Ovary (tissue), 9 donors: ENCODE data around the gene SGPL1. TPM values are rescaled to one million over a fixed set of nuclear protein-coding genes. Genes with fewer than 3 reads are reported as not detected.

Experiments used
- DNase-seq, 5 donors: peaks; one replicate each; pipeline ENCODE4 v3.0.0-alpha.2; 2019 to 2020
- H3K27ac ChIP-seq, 2 donors: fragments of 200-600 bp; one replicate each; pipeline versions ENCODE4 v1.5.1 to v1.8.0; 2019 to 2022
- H3K27me3 ChIP-seq: fragments of 200-600 bp; one replicate; pipeline ENCODE4 v1.8.0; 2022
- H3K36me3 ChIP-seq: fragments of 200-600 bp; sonication (generic); one replicate; pipeline ENCODE4 v1.5.1; 2019
- H3K4me1 ChIP-seq: one replicate; pipeline ENCODE4 v1.8.1; 2013; ENCODE audit warnings: mild to moderate bottlenecking, moderate library complexity; ENCODE audit not compliant: insufficient read depth
- H3K4me3 ChIP-seq: fragments of 200-600 bp; sonication (generic); one replicate; pipeline ENCODE4 v1.5.1; 2017
- H3K9me3 ChIP-seq, 2 donors: fragments of 200-600 bp in 1 of 2; sonication (generic) in 1 of 2; one replicate each; pipeline versions ENCODE4 v1.5.1 to v1.8.1; 2013 to 2019; ENCODE audit warnings: mild to moderate bottlenecking in 1 of 2, moderate library complexity in 1 of 2
- CTCF ChIP-seq, 3 donors: fragments of 450-650 bp in 2 of 3; fragments of 200-600 bp in 1 of 3; IDR thresholded peaks; one replicate each; pipeline versions ENCODE4 v1.5.1 to v1.8.0; 2016 to 2022; ENCODE audit warnings: antibody characterized with exemption in 3 of 3, mild to moderate bottlenecking in 1 of 3
- EP300 ChIP-seq: sonication (generic); formaldehyde crosslinking; IDR thresholded peaks from one replicate; pipeline ENCODE4 v1.6.1; 2017; ENCODE audit warnings: antibody characterized with exemption
- POLR2A ChIP-seq: fragments of 450-650 bp; IDR thresholded peaks from one replicate; pipeline ENCODE4 v1.6.1; 2017; ENCODE audit warnings: antibody characterized with exemption, mild to moderate bottlenecking, moderate library complexity
- WGBS, 3 donors: extraction: QIAGEN DNeasy Blood & Tissue Kit in 1 of 3; methylation state at CpG; one replicate each; pipeline versions ENCODE4 v1.1.5 to v1.1.7; 2013 to 2017; 5-methylcytosine and 5-hydroxymethylcytosine counted together
- intact Hi-C, 4 donors: fragments of 100-400 bp; cut with DNase I; formaldehyde crosslinking; loops; one replicate each; pipeline versions ENCODE4 v1.11.0 to v1.15.1; 2022 to 2023
- polyA plus RNA-seq, 2 donors: library from polyadenylated mRNA; stranded (reverse); fragments of 200-250 nt in 1 of 2; fragments of 350-450 nt in 1 of 2; fragmentation: Illumina TruSeq in 1 of 2; extraction: RNeasy Lipid Tissue Mini Kit (QIAGEN cat#74804) in 1 of 2; gene quantifications; one replicate each; pipeline ENCODE4 v1.2.3, GENCODE V29; 2013 to 2014
- total RNA-seq, 7 donors: library from RNA; depleted of rRNA in 2 of 7; stranded (reverse); fragments of >200 nt in 2 of 7; fragmentation: NEBNext Ultra II Directional in 3 of 7; extraction: Animal tissue kit (Norgen Biotek cat#: 25700) in 3 of 7; gene quantifications; one replicate each; pipeline versions ENCODE4 v1.1.0 to v1.2.4, GENCODE V29; 2016 to 2023
- donor health status: DM: no; HTN: no; CAD: no; lungs with moderate emphysema.
- donor health status: DM: no; HTN: no; CAD: no.
- donor health status: Bipolar disorder and iron deficiency.
- donor health status: DM: yes; HTN: yes; CAD: no.
- donor health status: DM: no; HTN: no; CAD: no.
- donor health status: DM: yes; HTN: yes; CAD: no.

Gene SGPL1
- total and polyA plus RNA-seq, 9 donors, result 8.0 to 52.6 (median 30.8) TPM

- H3K36me3 ChIP-seq, result no peaks in the 10 kb centered on the region
- no peak overlapping the region for H3K4me3 ChIP-seq
- no peak for TF ChIP-seq CTCF (IDR thresholded peaks at IDR 0.05)
- no peak for TF ChIP-seq POLR2A
- no peak for TF ChIP-seq EP300
- no peaks in the 10 kb centered on the region for H3K9me3 ChIP-seq
- no peak for DNase-seq
- intact Hi-C loops, result no loop called here
- no peaks in the 10 kb centered on the region for H3K27me3 ChIP-seq
- H3K4me1 ChIP-seq, result peaks cover 3% of the 10 kb centered on the region
- 91 to 93% (median 92%) methylated on average over 3 of the region's 3 CpGs for WGBS, 3 donors
- H3K27ac ChIP-seq, result no peak overlapping the region
Observed at GRCh38 chr10:70837660-70838059, 21.9 kb downstream of the SGPL1 start.

- TF ChIP-seq EP300 (no peak), POLR2A (no peak), CTCF (IDR thresholded peaks at IDR 0.05) (no peak)
- no peak for DNase-seq
- no peak overlapping the region for H3K4me3 ChIP-seq
- H3K4me1 ChIP-seq, result peaks cover under 1% of the 10 kb centered on the region
- H3K27me3 ChIP-seq, result no peaks in the 10 kb centered on the region
- intact Hi-C loops, result no loop called here
- no peaks in the 10 kb centered on the region for H3K9me3 ChIP-seq
- H3K36me3 ChIP-seq, result no peaks in the 10 kb centered on the region
- no peak overlapping the region for H3K27ac ChIP-seq
- 64 to 79% (median 71%) methylated on average over 4 of the region's 4 CpGs for WGBS, 3 donors
Observed at GRCh38 chr10:70838270-70838805, 22.6 kb downstream of the SGPL1 start.

GRCh38 chr10:70840836-70841235 lies 25.1 kb downstream of the SGPL1 start:
- TF ChIP-seq CTCF (IDR thresholded peaks at IDR 0.05), result no peak
- no peak for TF ChIP-seq POLR2A
- no peak for TF ChIP-seq EP300
- Histone ChIP-seq H3K27ac (no peak overlapping the region), H3K4me3 (no peak overlapping the region), H3K36me3 (no peaks in the 10 kb centered on the region), H3K9me3 (no peaks in the 10 kb centered on the region), H3K4me1 (peaks cover 3% of the 10 kb centered on the region), H3K27me3 (no peaks in the 10 kb centered on the region)
- intact Hi-C loops, result no loop called here
- WGBS, 3 donors, result 87 to 97% (median 89%) methylated on average over 2 of the region's 2 CpGs
- no peak for DNase-seq

- Histone ChIP-seq H3K9me3 (no peaks in the 10 kb centered on the region), H3K36me3 (no peaks in the 10 kb centered on the region), H3K4me3 (no peak overlapping the region), H3K27ac (no peak overlapping the region), H3K4me1 (peaks cover 3% of the 10 kb centered on the region), H3K27me3 (no peaks in the 10 kb centered on the region)
- intact Hi-C loops, result no loop called here
- 76 to 80% (median 77%) methylated on average over 2 of the region's 2 CpGs for WGBS, 3 donors
- TF ChIP-seq CTCF (IDR thresholded peaks at IDR 0.05), result no peak
- no peak for TF ChIP-seq POLR2A
- TF ChIP-seq EP300, result no peak
- DNase-seq, result no peak
Observed at GRCh38 chr10:70843333-70843732, 27.6 kb downstream of the SGPL1 start.
